Measurements from ENCODE around the gene SLC34A3. TPM values are rescaled to one million over a fixed set of nuclear protein-coding genes. Genes with fewer than 3 reads are reported as not detected.
A peak's percentile ranks its signal among the peaks of the same experiment; 100 is the strongest.

The SLC34A3 gene
- total RNA-seq, 1 experiment from 2014 or later, result 0.13 TPM

GRCh38 chr9:137252555-137253506 is 22.1 kb downstream of the SLC34A3 start:
- no peak overlapping the region; the same call in 1 of the 2 replicates for H3K4me3 Mint-ChIP-seq
- ChIA-PET CTCF (interaction anchor here (0.6 to 4.6 kb wide), 17 partner anchors 8 to 188 kb away, joined by 3 to 59 read pairs (median 5); partner anchors contain the start of genes MAN1B1, NRARP, RNF224 and TUBB4B), POLR2A (interaction anchor here (4.2 kb wide), 1 partner anchor 12 kb away, joined by 30 read pairs; the partner anchor contains the start of gene TUBB4B)
- DNase-seq (ENCODE audit: low spot score), result peak; percentile 64
- no peak overlapping the region for H3K27ac Mint-ChIP-seq
- H3K27me3 Mint-ChIP-seq (ENCODE audit: low read depth), result peaks cover 11% of the 10 kb centered on the region
- peaks cover 8% of the 10 kb centered on the region for H3K4me1 Mint-ChIP-seq
- H3K9me3 Mint-ChIP-seq, result no peaks in the 10 kb centered on the region
- ATAC-seq, result peak; percentile 49
- TF ChIP-seq RORB (CRISPR knock-in tag; IDR thresholded peaks at IDR 0.05), result no peak
- TF ChIP-seq ZNF423 (CRISPR knock-in tag; IDR thresholded peaks at IDR 0.05), result no peak
- no peak for TF ChIP-seq GRHL2 (CRISPR knock-in tag; IDR thresholded peaks at IDR 0.05; ENCODE audit: insufficient replicate concordance, severe bottlenecking)
- 0 out of 2 replicates have a peak, but pooled peaks cover 6% of the 10 kb centered on the region for H3K36me3 Mint-ChIP-seq

DNA sequence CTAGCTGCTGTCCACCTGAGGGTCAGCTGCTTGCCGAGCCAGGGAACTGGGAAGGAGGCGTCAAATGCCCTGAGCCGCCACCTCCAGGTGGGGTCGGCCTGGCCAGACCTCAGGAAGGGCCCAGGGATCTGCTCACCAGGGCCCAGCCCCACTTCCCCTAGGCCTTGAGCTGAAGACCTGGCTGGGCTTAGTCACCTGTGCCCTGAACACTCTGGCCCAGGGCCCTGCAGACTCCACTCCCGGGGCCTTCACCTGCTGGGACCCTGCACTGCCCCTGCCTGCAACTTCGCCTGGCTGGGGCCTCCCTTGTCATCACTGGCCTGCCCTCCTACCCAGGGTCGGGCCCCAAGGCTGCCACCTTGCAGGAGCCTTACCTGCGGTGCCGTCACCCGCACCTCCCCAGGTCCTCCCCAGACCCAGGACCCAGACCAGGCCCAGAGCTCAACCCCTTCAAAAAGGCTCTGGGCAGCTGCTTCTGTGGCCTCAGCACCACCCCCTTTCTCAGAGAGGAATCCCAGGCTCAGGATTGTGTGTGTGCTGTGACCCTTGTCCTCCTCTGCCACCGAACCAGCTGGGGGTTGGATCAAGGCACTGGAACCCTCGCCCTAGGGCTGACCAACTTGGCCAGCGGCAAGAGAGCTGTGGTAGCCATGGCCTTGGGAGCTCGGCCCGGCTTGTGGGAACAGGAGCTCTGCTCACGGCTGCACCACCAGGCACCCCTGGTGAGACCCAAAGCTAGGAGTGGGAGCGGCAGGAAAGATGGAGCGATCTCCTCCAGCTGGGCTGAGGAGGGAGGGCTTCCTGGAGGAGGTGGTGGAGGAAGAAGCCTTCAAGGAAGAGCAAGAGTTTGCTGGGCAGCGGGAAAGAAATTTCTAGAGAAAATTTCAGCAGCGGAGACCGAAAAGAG is 23.3 kb downstream of the SLC34A3 start:
- POLR2A ChIA-PET, result interaction anchor here (0.9 to 4.2 kb wide), 4 partner anchors 9 to 53 kb away, joined by 3 to 30 read pairs (median 6); partner anchors contain the start of genes TPRN and TUBB4B
- no peaks in the 10 kb centered on the region for H3K9me3 Mint-ChIP-seq
- H3K4me3 Mint-ChIP-seq, result peak overlapping the region; percentile 94
- peaks cover 7% of the 10 kb centered on the region for H3K27me3 Mint-ChIP-seq (ENCODE audit: low read depth)
- ATAC-seq (no peak), DNase-seq (ENCODE audit: low spot score) (no peak)
- CTCF ChIA-PET, result interaction anchor here (0.6 to 4.6 kb wide), 22 partner anchors 9 to 219 kb away, joined by 3 to 59 read pairs (median 5); partner anchors contain the start of genes MAN1B1, NRARP, RNF224 and TOR4A
- H3K4me1 Mint-ChIP-seq, result peaks cover 8% of the 10 kb centered on the region
- H3K27ac Mint-ChIP-seq, result peak overlapping the region; percentile 86
- peaks cover 12% of the 10 kb centered on the region for H3K36me3 Mint-ChIP-seq
- no peak for TF ChIP-seq ZNF532 (CRISPR knock-in tag; IDR thresholded peaks at IDR 0.05; ENCODE audit: borderline replicate concordance)
- TF ChIP-seq, protein P1, sequence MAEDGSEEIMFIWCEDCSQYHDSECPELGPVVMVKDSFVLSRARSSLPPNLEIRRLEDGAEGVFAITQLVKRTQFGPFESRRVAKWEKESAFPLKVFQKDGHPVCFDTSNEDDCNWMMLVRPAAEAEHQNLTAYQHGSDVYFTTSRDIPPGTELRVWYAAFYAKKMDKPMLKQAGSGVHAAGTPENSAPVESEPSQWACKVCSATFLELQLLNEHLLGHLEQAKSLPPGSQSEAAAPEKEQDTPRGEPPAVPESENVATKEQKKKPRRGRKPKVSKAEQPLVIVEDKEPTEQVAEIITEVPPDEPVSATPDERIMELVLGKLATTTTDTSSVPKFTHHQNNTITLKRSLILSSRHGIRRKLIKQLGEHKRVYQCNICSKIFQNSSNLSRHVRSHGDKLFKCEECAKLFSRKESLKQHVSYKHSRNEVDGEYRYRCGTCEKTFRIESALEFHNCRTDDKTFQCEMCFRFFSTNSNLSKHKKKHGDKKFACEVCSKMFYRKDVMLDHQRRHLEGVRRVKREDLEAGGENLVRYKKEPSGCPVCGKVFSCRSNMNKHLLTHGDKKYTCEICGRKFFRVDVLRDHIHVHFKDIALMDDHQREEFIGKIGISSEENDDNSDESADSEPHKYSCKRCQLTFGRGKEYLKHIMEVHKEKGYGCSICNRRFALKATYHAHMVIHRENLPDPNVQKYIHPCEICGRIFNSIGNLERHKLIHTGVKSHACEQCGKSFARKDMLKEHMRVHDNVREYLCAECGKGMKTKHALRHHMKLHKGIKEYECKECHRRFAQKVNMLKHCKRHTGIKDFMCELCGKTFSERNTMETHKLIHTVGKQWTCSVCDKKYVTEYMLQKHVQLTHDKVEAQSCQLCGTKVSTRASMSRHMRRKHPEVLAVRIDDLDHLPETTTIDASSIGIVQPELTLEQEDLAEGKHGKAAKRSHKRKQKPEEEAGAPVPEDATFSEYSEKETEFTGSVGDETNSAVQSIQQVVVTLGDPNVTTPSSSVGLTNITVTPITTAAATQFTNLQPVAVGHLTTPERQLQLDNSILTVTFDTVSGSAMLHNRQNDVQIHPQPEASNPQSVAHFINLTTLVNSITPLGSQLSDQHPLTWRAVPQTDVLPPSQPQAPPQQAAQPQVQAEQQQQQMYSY (CRISPR knock-in tag; IDR thresholded peaks at IDR 0.05), result peak; percentile 38; the same call in 1 of the 2 replicates
- no peak for TF ChIP-seq NR3C1 (CRISPR knock-in tag; conservative IDR thresholded peaks at IDR 0.05; ENCODE audit: low read depth)
- no peak for TF ChIP-seq ZNF138 (CRISPR knock-in tag; conservative IDR thresholded peaks at IDR 0.05)
- no peak for TF ChIP-seq NFATC4 (CRISPR knock-in tag; IDR thresholded peaks at IDR 0.05)
- TF ChIP-seq, protein P2, sequence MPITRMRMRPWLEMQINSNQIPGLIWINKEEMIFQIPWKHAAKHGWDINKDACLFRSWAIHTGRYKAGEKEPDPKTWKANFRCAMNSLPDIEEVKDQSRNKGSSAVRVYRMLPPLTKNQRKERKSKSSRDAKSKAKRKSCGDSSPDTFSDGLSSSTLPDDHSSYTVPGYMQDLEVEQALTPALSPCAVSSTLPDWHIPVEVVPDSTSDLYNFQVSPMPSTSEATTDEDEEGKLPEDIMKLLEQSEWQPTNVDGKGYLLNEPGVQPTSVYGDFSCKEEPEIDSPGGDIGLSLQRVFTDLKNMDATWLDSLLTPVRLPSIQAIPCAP (CRISPR knock-in tag; IDR thresholded peaks at IDR 0.05), result no peak
- TF ChIP-seq, protein P3, sequence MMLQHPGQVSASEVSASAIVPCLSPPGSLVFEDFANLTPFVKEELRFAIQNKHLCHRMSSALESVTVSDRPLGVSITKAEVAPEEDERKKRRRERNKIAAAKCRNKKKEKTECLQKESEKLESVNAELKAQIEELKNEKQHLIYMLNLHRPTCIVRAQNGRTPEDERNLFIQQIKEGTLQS (CRISPR knock-in tag; conservative IDR thresholded peaks at IDR 0.05), result no peak
- no peak for TF ChIP-seq NFE2L1 (CRISPR knock-in tag; IDR thresholded peaks at IDR 0.05)
- no peak for TF ChIP-seq TEAD4 (CRISPR knock-in tag; IDR thresholded peaks at IDR 0.05)

All from WTC11 (cell line).